ENCODE data around the gene KCNQ2.

KCNQ2 gene

DNA sequence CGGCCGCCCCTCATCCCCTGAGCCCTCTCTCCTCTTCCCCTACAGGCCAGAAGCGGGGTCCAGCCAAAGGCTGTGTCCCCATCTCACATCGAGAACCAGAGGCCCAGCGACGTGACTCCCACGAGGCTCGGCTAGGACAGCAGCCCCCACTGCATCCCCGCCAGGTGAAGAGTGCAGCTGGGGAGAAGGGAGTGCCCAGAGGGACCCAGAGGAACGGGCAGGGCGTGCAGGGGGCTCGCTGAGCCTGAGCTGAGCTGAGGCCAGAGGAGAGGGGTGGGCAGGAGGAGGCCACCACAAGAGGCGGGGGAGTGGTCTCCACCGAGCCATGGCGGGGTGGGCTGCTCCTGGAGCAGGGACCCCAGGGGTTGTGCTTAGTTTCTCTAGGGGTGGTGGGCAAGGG lies 32.6 kb downstream of the KCNQ2 start:
- no peak overlapping the region for H3K27ac ChIP-seq

DNA sequence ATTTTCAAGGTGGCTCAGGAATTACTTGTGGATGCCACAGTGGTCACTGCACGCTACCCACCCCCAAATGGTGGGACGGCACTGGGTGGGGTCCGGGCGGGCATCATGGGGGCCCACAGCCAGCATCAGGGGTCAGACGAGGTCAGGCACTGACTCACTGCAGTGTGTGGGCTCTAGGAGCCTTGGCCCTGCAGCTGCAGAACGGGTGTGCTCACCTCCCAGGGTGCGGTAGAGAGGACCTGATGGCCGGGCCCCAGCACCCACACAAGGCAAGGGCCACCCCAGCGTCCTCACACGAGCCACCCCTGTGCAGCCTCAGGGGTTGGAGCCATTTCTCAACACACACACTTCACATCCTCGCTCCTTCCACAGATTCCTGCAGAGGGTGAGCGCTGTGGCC lies 34.3 kb downstream of the KCNQ2 start:
- TF ChIP-seq, protein P1, sequence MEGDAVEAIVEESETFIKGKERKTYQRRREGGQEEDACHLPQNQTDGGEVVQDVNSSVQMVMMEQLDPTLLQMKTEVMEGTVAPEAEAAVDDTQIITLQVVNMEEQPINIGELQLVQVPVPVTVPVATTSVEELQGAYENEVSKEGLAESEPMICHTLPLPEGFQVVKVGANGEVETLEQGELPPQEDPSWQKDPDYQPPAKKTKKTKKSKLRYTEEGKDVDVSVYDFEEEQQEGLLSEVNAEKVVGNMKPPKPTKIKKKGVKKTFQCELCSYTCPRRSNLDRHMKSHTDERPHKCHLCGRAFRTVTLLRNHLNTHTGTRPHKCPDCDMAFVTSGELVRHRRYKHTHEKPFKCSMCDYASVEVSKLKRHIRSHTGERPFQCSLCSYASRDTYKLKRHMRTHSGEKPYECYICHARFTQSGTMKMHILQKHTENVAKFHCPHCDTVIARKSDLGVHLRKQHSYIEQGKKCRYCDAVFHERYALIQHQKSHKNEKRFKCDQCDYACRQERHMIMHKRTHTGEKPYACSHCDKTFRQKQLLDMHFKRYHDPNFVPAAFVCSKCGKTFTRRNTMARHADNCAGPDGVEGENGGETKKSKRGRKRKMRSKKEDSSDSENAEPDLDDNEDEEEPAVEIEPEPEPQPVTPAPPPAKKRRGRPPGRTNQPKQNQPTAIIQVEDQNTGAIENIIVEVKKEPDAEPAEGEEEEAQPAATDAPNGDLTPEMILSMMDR (conservative IDR thresholded peaks at IDR 0.05) = no peak
- no peak for TF ChIP-seq ZFX (IDR thresholded peaks at IDR 0.05)
- no peak overlapping the region for H3K27ac ChIP-seq

More for the DNA sequence above, 32.6 kb downstream of the KCNQ2 start:
- TF ChIP-seq, protein P1 (conservative IDR thresholded peaks at IDR 0.05) = no peak
- TF ChIP-seq ZFX (IDR thresholded peaks at IDR 0.05) = no peak

DNA sequence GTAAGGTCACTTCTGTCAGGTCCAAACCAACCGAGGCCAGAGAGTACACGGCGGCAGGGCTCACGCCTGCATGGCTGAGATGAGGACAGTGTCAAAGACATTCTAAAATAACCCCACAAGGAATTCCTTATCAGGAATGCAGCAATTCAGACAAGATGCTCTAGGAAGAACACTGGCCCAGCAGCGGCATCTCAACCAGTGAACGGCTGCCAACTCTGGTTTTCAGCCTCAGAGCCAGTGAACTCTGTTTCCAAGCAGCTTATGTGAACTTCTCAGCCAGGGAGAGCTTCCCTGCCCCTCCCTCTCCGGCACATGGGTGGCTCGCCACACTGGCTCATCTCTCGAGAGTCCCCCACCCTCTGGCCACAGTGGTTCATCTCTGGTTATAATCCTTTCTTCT lies 36.9 kb downstream of the KCNQ2 start:
- TF ChIP-seq, protein P1 (conservative IDR thresholded peaks at IDR 0.05) = no peak
- TF ChIP-seq ZFX (IDR thresholded peaks at IDR 0.05) = no peak

DNA sequence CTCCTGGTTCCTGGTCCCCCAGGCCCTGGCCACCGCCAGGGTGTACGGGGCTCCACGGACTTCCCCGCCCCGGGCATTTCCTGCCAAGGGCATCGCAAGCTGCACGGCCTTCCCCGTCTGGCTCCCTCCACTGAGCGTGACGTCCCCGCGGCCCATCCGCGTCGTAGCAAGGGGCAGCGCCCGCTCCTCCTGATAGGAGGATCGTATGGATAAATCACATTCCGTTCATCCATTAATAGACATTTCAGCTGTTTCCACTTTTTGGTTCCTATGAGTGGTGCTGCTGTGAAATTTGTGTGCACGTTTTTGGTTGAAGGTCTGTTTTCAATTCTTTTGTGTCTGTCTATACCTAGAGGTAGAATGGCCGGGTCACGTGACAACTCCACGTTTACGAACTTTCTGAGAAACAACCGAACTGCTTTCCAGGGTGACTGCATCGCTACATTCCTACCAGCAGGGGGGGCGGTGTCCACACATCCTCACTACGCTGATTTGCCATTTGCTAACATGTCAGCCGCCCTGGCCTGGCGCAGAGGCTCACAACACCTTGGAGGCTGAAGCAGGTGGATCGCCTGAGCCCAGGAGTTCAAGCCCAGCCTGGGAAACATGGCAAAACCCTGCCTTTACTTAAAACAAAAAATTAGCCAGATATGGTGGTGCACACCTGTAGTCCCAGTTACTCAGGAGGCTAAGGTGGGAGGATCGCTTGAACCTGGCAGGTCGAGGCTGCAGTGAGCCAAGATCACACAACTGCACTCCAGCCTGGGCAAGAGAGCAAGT lies 37.7 kb downstream of the KCNQ2 start:
- TF ChIP-seq, protein P1 (conservative IDR thresholded peaks at IDR 0.05) = peak; percentile 92
- no peak for TF ChIP-seq ZFX (IDR thresholded peaks at IDR 0.05)
- no peak overlapping the region for H3K27ac ChIP-seq

More for the DNA sequence above, 36.9 kb downstream of the KCNQ2 start:
- H3K27ac ChIP-seq = no peak overlapping the region

DNA sequence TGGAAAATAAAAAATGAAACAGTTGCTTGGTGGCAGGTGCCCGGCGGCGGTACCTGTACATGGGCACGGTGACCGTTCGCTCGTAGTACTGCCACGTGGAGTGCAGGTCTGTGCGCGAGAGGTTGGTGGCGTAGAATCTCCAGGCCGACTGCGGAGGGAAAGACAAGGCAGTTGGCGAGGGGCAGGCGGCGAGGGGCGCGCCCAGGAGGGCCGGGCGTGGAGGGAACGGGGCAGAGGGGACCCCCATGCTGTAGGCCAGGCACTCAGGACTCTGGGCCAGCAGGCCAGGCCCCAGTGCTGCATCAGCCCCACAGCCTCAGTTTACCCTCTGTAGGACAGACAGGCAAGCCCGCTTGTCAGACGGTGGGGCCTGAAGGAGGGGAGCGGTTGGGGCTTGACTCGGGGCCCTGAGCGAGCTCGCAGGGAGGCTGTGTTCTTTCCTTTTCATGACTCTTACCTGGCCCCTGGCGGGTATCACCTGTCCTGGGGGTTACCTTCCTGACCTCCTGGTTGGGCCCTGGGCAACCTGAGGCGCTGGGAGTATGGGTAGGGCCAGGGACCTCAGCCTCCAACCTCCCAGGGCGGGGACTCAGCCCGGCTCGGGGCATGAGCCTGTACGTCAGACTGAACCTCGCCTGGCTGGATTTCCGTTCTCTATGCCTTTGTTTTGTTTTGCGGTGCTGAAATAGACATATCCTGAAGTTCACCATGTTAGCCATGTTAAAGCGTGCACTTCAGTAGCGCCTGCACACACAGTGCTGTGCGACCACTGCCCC lies 38.5 kb downstream of the KCNQ2 start:
- TF ChIP-seq, protein P1 (conservative IDR thresholded peaks at IDR 0.05) = no peak
- TF ChIP-seq ZFX (IDR thresholded peaks at IDR 0.05) = no peak
- no peak overlapping the region for H3K27ac ChIP-seq

DNA sequence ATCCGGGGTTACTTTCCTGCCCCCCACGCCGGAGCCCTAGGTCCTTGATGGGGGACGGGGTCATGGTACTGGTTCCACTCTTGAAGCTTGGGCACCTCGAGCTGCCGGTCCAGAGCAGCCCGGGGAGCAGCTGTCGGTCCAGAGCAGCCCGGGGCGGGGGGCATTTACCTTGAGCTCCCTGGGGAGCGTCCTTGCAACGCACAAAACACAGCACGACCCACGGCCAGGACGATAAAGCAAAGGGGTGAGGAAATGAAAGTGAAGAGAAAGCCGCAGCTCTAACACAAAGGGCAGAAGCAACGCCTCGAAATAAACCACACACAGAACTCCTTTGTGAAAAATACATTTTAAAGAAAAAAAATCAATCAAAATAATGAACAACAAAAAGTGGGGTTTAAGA lies 39.1 kb downstream of the KCNQ2 start:
- no peak overlapping the region for H3K27ac ChIP-seq
- TF ChIP-seq, protein P1 (conservative IDR thresholded peaks at IDR 0.05) = no peak
- no peak for TF ChIP-seq ZFX (IDR thresholded peaks at IDR 0.05)
